Neuron (in vitro differentiated cells): ENCODE measurements around the gene MLXIPL.
A peak's percentile ranks its signal among the peaks of the same experiment; 100 is the strongest.

Source experiments
- H2AFZ ChIP-seq: one replicate; pipeline ENCODE4 v1.6.1; 2013; ENCODE audit warnings: low read depth, mild to moderate bottlenecking, inconsistent platforms, low read length, moderate library complexity
- H3K27me3 ChIP-seq: one replicate; pipeline ENCODE4 v1.6.1; 2013; ENCODE audit warnings: low read length; ENCODE audit not compliant: insufficient read depth
- H3K36me3 ChIP-seq: one replicate; pipeline ENCODE4 v1.6.1; 2013; ENCODE audit warnings: low read length; ENCODE audit not compliant: insufficient read depth
- H3K4me1 ChIP-seq: one replicate; pipeline ENCODE4 v1.6.1; 2013; ENCODE audit warnings: low read length; ENCODE audit not compliant: insufficient read depth
- H3K4me3 ChIP-seq: 2 replicates; pipeline ENCODE4 v1.5.1; 2013; ENCODE audit warnings: mild to moderate bottlenecking, low read length, moderate library complexity
- H3K9me3 ChIP-seq: one replicate; pipeline ENCODE4 v1.6.1; 2013; ENCODE audit warnings: low read length

The MLXIPL gene

GRCh38 chr7:73652541-73652949 lies 28.2 kb upstream of the MLXIPL start:
- peaks cover 7% of the 10 kb centered on the region for H3K4me1 ChIP-seq
- no peaks in the 10 kb centered on the region for H3K9me3 ChIP-seq
- H3K4me3 ChIP-seq: no peak overlapping the region
- H3K27me3 ChIP-seq: peaks cover 33% of the 10 kb centered on the region
- no peak overlapping the region for H2AFZ ChIP-seq
- H3K36me3 ChIP-seq: no peaks in the 10 kb centered on the region

DNA sequence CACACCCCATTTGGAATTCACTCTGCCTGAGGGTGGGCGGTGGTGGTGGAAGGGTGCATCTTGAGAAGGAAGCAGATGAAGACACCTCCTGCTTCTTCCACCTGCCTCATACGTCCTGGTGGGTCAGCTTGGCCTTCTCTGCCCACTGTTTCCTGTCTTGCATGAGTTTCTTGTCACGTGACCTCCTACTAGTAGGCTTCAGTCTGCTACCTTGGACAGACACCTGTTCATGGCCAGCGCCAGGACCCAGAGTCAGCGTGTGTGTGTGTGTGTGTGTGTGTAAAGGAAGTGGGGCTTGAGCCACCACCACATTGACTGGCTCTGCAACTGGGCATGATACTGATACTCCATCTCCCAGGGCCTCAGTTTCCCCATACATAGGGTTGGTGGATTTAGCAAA lies 26.2 kb upstream of the MLXIPL start:
- no peak overlapping the region for H2AFZ ChIP-seq
- peaks cover 53% of the 10 kb centered on the region for H3K27me3 ChIP-seq
- H3K36me3 ChIP-seq: no peaks in the 10 kb centered on the region
- H3K9me3 ChIP-seq: no peaks in the 10 kb centered on the region
- H3K4me3 ChIP-seq: no peak overlapping the region
- H3K4me1 ChIP-seq: peaks cover 7% of the 10 kb centered on the region

DNA sequence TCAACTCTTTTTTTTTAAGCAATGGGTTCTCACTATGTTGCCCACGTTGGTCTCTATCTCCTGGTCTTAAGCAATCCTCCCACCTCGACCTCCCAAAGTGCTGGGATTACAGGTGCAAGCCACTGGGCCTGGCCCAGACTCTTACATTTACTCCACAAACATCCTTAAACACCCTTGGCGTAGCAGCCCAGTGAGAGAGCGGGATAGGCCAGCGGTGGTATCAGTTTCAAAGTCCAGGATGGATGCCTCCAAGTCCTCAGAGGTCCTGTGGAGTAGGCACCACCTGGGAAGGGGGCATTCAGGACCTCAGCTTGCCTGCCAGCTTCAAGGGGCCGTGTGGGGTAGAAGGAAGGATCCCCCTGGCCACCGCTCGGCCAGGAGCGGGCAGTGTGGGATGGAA lies 25.3 kb upstream of the MLXIPL start:
- Histone ChIP-seq H3K4me1 (peaks cover 7% of the 10 kb centered on the region), H2AFZ (no peak overlapping the region), H3K4me3 (no peak overlapping the region), H3K9me3 (no peaks in the 10 kb centered on the region), H3K36me3 (no peaks in the 10 kb centered on the region), H3K27me3 (peaks cover 55% of the 10 kb centered on the region)

DNA sequence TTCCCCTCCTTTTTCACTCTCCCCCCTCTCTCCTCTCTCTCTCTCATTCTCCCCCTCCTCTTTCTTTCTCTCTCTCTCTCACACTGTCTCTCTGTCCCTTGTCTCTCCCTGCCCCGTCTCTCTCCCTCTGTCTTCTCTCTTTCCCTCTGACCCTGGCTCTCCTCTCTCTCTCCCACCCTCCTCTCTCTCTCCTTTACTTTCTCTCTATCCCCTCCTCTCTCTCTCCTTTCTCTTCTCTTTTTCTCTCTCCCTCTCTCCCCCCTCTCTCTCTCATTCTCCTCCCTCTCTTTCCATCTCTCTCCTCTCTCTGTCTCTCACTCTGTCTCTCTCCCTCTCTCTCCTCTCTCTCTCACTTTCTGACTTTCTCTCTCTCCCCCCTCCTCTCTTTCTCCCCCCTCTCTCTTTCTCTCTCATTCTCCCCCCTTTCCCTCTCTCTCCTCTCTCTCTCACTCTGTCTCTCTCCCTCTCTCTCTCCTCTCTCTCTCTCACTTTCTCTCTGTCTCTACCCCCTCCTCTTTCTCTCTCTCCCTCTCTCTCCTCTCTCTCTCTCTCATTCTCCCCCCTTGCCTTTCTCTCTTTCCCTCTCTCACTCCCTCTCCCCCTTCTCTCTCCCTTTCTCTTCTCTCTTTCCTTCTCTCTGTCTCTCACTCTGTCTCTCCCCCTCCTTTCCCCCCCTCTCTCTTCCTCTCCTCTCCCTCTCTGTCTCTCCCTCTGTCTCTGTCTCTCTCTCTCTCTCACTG lies 24.4 kb upstream of the MLXIPL start:
- no peaks in the 10 kb centered on the region for H3K36me3 ChIP-seq
- peaks cover 7% of the 10 kb centered on the region for H3K4me1 ChIP-seq
- peaks cover 55% of the 10 kb centered on the region for H3K27me3 ChIP-seq
- H3K4me3 ChIP-seq: no peak overlapping the region
- H2AFZ ChIP-seq: no peak overlapping the region
- no peaks in the 10 kb centered on the region for H3K9me3 ChIP-seq

GRCh38 chr7:73647725-73648592 lies 23.6 kb upstream of the MLXIPL start:
- Histone ChIP-seq H3K9me3 (no peaks in the 10 kb centered on the region), H3K4me3 (peak overlapping the region; percentile 35), H3K36me3 (no peaks in the 10 kb centered on the region), H3K4me1 (peaks cover 7% of the 10 kb centered on the region), H3K27me3 (peaks cover 55% of the 10 kb centered on the region), H2AFZ (peak overlapping the region; percentile 93)

GRCh38 chr7:73646785-73647724 lies 22.7 kb upstream of the MLXIPL start:
- Histone ChIP-seq H3K4me3 (no peak overlapping the region), H3K9me3 (no peaks in the 10 kb centered on the region), H2AFZ (no peak overlapping the region), H3K36me3 (no peaks in the 10 kb centered on the region), H3K27me3 (peaks cover 50% of the 10 kb centered on the region), H3K4me1 (peaks cover 7% of the 10 kb centered on the region)

- Histone ChIP-seq H3K36me3 (no peaks in the 10 kb centered on the region), H3K27me3 (peaks cover 50% of the 10 kb centered on the region), H2AFZ (no peak overlapping the region), H3K4me3 (no peak overlapping the region), H3K4me1 (peaks cover 7% of the 10 kb centered on the region), H3K9me3 (peaks cover 3% of the 10 kb centered on the region)
These were observed 21.4 kb upstream of the MLXIPL start for GRCh38 chr7:73645643-73646174.

- peaks cover 3% of the 10 kb centered on the region for H3K9me3 ChIP-seq
- no peak overlapping the region for H3K4me3 ChIP-seq
- peaks cover 43% of the 10 kb centered on the region for H3K27me3 ChIP-seq
- peaks cover 7% of the 10 kb centered on the region for H3K4me1 ChIP-seq
- no peaks in the 10 kb centered on the region for H3K36me3 ChIP-seq
- no peak overlapping the region for H2AFZ ChIP-seq
These were observed 20.5 kb upstream of the MLXIPL start for GRCh38 chr7:73644688-73645286.

GRCh38 chr7:73642834-73643233 lies 18.5 kb upstream of the MLXIPL start:
- H3K27me3 ChIP-seq: peaks cover 24% of the 10 kb centered on the region
- peaks cover 2% of the 10 kb centered on the region for H3K4me1 ChIP-seq
- no peak overlapping the region for H3K4me3 ChIP-seq
- no peaks in the 10 kb centered on the region for H3K36me3 ChIP-seq
- peaks cover 3% of the 10 kb centered on the region for H3K9me3 ChIP-seq
- H2AFZ ChIP-seq: no peak overlapping the region

GRCh38 chr7:73638911-73639310 lies 14.6 kb upstream of the MLXIPL start:
- H3K27me3 ChIP-seq: no peaks in the 10 kb centered on the region
- H3K36me3 ChIP-seq: no peaks in the 10 kb centered on the region
- H3K9me3 ChIP-seq: peaks cover 3% of the 10 kb centered on the region
- no peak overlapping the region for H3K4me3 ChIP-seq
- no peaks in the 10 kb centered on the region for H3K4me1 ChIP-seq
- no peak overlapping the region for H2AFZ ChIP-seq

DNA sequence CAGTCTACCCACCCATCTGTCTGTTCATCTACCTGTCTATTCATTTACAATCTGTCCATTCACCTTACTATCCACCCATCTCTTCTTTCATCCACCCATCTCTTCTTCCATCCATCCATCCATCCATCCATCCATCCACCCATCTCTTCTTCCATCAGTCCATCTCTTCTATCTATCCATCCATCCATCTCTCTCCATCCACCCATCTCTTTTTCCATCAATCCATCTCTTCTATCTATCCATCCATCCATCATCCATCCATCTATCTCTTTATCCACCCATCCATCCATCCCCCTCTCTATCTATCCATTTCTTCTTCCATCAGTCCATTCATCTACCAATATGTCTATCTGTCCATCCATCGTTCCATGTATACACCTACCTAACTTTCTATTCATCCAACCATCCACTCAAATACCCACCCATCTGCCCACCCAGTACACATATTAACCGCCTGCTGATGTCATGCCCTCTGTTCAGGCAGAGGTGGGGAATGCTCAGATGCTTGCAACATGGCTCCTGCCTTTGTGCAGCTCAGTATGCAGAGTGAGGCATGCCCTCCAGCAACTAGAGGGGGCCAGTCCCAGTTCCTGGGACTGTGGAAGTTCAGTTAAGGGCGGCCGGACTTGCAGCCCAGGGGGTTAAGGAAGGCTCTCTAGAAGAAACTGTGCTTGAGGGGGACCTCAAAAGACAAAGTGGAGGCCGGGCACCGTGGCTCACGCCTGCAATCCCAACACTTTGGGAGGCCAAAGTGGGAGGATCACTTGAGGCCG lies 11.3 kb upstream of the MLXIPL start:
- no peaks in the 10 kb centered on the region for H3K36me3 ChIP-seq

GRCh38 chr7:73633844-73634243 lies 9.5 kb upstream of the MLXIPL start:
- no peak overlapping the region for H2AFZ ChIP-seq
- peaks cover 2% of the 10 kb centered on the region for H3K9me3 ChIP-seq
- H3K4me1 ChIP-seq: no peaks in the 10 kb centered on the region
- H3K27me3 ChIP-seq: peaks cover 3% of the 10 kb centered on the region
- no peaks in the 10 kb centered on the region for H3K36me3 ChIP-seq
- H3K4me3 ChIP-seq: no peak overlapping the region

More for the DNA sequence above, 11.3 kb upstream of the MLXIPL start:
- no peaks in the 10 kb centered on the region for H3K4me1 ChIP-seq
- no peak overlapping the region for H3K4me3 ChIP-seq
- peaks cover 3% of the 10 kb centered on the region for H3K27me3 ChIP-seq
- no peak overlapping the region for H2AFZ ChIP-seq
- peaks cover 2% of the 10 kb centered on the region for H3K9me3 ChIP-seq
